IPS-20b (cell line): ENCODE measurements around the gene SMAD5.

ENCODE experiments used
- H3K27ac ChIP-seq: one replicate; pipeline ENCODE4 v1.5.1; 2013; ENCODE audit warnings: low read length
- H3K27me3 ChIP-seq: 2 replicates; pipeline ENCODE4 v1.6.1; 2013; ENCODE audit warnings: mild to moderate bottlenecking, low read length, inconsistent platforms; ENCODE audit not compliant: insufficient read depth
- H3K36me3 ChIP-seq: 2 replicates; pipeline ENCODE4 v1.6.1; 2013; ENCODE audit warnings: low read depth, mild to moderate bottlenecking, inconsistent platforms, low read length, moderate library complexity; ENCODE audit not compliant: insufficient read depth
- H3K4me1 ChIP-seq: 2 replicates; pipeline ENCODE4 v1.6.1; 2013; ENCODE audit warnings: mild to moderate bottlenecking, control low read depth, inconsistent platforms, low read length, moderate library complexity; ENCODE audit not compliant: insufficient read depth
- H3K4me3 ChIP-seq: 2 replicates; pipeline ENCODE4 v1.5.1; 2013; ENCODE audit warnings: mild to moderate bottlenecking, low read length, inconsistent platforms
- H3K9ac ChIP-seq: 2 replicates; pipeline ENCODE4 v1.6.1; 2013; ENCODE audit warnings: low read depth, mild to moderate bottlenecking, inconsistent platforms, low read length, moderate library complexity
- H3K9me3 ChIP-seq: 2 replicates; pipeline ENCODE4 v1.6.1; 2013; ENCODE audit warnings: mild to moderate bottlenecking, low read depth, low read length, inconsistent platforms; ENCODE audit not compliant: insufficient read depth

Gene SMAD5

DNA sequence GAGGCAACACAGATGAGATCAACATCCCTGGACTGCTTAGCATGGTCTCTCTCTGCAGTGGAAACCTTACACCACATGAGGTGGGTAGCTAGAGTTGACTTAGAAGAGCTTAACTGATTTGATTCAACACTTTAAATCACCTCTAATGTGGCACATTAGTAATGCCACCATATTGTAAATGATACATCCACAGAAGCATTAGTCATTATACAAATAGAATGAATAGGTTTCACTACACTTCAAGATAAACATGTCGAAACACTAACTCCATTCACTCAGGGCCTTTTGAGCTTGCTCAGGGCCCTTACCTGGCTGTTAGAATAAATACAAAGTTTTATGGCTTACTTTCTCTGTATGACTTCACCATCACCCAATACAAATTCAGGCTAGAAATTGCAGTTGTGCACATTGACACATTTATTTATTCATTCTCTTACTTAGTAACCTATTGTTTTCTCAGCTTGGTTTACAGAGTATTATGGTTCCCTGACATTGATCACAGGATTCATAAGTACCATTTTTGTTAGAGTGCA, 9.3 kb upstream of the SMAD5 start:
- no peak overlapping the region for H3K27ac ChIP-seq
- no peak overlapping the region for H3K4me3 ChIP-seq

GRCh38 chr5:136127560-136127959, 5.1 kb upstream of the SMAD5 start:
- Histone ChIP-seq H3K9ac (no peak overlapping the region), H3K27ac (no peak overlapping the region), H3K4me3 (no peak overlapping the region), H3K4me1 (peaks cover 3% of the 10 kb centered on the region; the same call in 1 of the 2 replicates), H3K36me3 (no peaks in the 10 kb centered on the region), H3K27me3 (peaks cover 20% of the 10 kb centered on the region; the same call in 1 of the 2 replicates), H3K9me3 (no peaks in the 10 kb centered on the region)

More for the DNA sequence above, 9.3 kb upstream of the SMAD5 start:
- H3K36me3 ChIP-seq = no peaks in the 10 kb centered on the region
- peaks cover 14% of the 10 kb centered on the region; the same call in 1 of the 2 replicates for H3K27me3 ChIP-seq
- H3K9me3 ChIP-seq = no peaks in the 10 kb centered on the region
- H3K4me1 ChIP-seq = no peaks in the 10 kb centered on the region
- no peak overlapping the region for H3K9ac ChIP-seq

DNA sequence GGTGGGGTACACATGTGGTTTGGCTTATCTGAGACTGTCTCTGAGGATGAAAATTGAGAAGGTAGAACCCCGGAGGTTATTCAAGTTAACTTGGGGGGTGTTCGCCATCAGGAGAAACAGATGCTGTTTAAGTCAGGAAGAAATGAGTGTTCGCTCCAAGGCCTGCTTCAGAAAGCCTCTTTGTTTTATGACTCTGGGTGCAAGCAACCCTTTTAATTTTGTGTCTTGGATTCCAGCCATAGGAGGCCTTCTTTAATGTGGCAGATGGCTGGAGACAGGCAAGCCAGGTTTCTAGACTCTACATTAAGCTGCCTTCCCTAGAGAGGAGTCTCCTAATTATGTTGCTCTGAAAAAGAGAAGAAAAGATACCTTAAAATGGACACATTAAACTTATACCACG, 4.2 kb upstream of the SMAD5 start:
- peaks cover 20% of the 10 kb centered on the region; the same call in 1 of the 2 replicates for H3K27me3 ChIP-seq
- H3K4me3 ChIP-seq = no peak overlapping the region
- no peak overlapping the region for H3K9ac ChIP-seq

DNA sequence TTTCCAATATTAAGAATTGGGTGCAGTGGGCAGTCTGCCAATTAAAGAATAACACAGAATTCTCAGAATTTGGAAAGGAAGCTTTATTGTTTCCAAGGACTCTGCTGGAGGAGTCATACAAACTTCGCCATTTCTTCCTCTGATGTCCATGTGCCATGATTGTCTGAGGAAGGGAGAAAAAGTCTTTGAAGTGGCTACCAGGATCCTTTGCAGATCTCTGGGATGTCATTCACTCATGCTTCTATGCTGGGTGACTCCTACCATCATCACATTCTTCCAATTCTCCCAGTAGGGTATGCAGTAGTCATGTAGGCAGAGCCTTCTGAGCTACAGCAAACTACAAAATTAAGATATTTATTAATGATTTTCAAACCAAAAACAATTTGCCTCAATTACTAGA, 3.2 kb upstream of the SMAD5 start:
- Histone ChIP-seq H3K27me3 (peaks cover 20% of the 10 kb centered on the region; the same call in 1 of the 2 replicates), H3K27ac (no peak overlapping the region), H3K9me3 (no peaks in the 10 kb centered on the region), H3K36me3 (no peaks in the 10 kb centered on the region), H3K4me3 (no peak overlapping the region), H3K4me1 (peaks cover 7% of the 10 kb centered on the region; the same call in 1 of the 2 replicates), H3K9ac (no peak overlapping the region)

More for the DNA sequence above, 4.2 kb upstream of the SMAD5 start:
- H3K9me3 ChIP-seq = no peaks in the 10 kb centered on the region
- H3K27ac ChIP-seq = no peak overlapping the region
- H3K4me1 ChIP-seq = peaks cover 3% of the 10 kb centered on the region; the same call in 1 of the 2 replicates
- no peaks in the 10 kb centered on the region for H3K36me3 ChIP-seq

GRCh38 chr5:136130581-136130980, 2.1 kb upstream of the SMAD5 start:
- H3K9me3 ChIP-seq = no peaks in the 10 kb centered on the region
- peaks cover 20% of the 10 kb centered on the region; the same call in 1 of the 2 replicates for H3K27me3 ChIP-seq
- H3K4me1 ChIP-seq = peaks cover 10% of the 10 kb centered on the region; the same call in 1 of the 2 replicates
- H3K9ac ChIP-seq = no peak overlapping the region
- H3K36me3 ChIP-seq = no peaks in the 10 kb centered on the region
- no peak overlapping the region for H3K27ac ChIP-seq
- H3K4me3 ChIP-seq = no peak overlapping the region

- H3K27ac ChIP-seq = no peak overlapping the region
- H3K9ac ChIP-seq = peak overlapping the region; percentile 46; the same call in 1 of the 2 replicates
- no peaks in the 10 kb centered on the region for H3K36me3 ChIP-seq
- H3K4me1 ChIP-seq = peaks cover 10% of the 10 kb centered on the region; the same call in 1 of the 2 replicates
- peak overlapping the region; percentile 78 for H3K4me3 ChIP-seq
- H3K27me3 ChIP-seq = peaks cover 16% of the 10 kb centered on the region; the same call in 1 of the 2 replicates
- H3K9me3 ChIP-seq = no peaks in the 10 kb centered on the region
Measured at GRCh38 chr5:136132087-136132486, 558 bp upstream of the SMAD5 start.

GRCh38 chr5:136133222-136133921, 727 bp downstream of the SMAD5 start:
- peak overlapping the region; percentile 78 for H3K4me3 ChIP-seq
- no peaks in the 10 kb centered on the region for H3K9me3 ChIP-seq
- H3K36me3 ChIP-seq = no peaks in the 10 kb centered on the region
- no peak overlapping the region for H3K27ac ChIP-seq
- H3K4me1 ChIP-seq = peaks cover 14% of the 10 kb centered on the region
- H3K9ac ChIP-seq = peak overlapping the region; percentile 88
- H3K27me3 ChIP-seq = 0 out of 2 replicates have a peak, but pooled peaks cover 6% of the 10 kb centered on the region

DNA sequence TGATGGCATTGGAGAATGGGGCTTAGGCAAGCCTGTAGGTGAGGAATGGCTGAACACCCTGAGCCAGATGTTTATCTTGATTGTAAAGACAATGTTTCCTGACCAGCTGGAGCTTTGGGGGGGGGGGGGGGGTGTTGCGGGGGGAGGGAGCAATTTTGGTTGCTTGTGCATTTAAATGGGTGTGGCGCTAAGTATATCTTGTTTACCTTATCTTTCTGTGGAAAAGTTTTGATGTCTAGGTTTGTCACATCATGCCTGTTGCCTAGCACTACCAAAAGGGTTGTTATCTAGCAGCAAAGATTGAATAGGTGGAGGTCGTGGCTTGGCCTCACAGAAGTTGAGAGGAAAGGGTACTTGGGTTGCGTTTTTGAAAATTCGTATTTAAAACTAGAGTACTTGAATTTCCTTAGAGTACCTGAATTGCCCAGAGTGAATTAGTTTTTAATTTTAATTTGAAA, 1.3 kb downstream of the SMAD5 start:
- no peaks in the 10 kb centered on the region for H3K9me3 ChIP-seq
- H3K36me3 ChIP-seq = no peaks in the 10 kb centered on the region
- H3K4me1 ChIP-seq = peaks cover 14% of the 10 kb centered on the region
- H3K27ac ChIP-seq = no peak overlapping the region
- peak overlapping the region; percentile 88 for H3K9ac ChIP-seq
- H3K4me3 ChIP-seq = peak overlapping the region; percentile 78
- 0 out of 2 replicates have a peak, but pooled peaks cover 6% of the 10 kb centered on the region for H3K27me3 ChIP-seq

DNA sequence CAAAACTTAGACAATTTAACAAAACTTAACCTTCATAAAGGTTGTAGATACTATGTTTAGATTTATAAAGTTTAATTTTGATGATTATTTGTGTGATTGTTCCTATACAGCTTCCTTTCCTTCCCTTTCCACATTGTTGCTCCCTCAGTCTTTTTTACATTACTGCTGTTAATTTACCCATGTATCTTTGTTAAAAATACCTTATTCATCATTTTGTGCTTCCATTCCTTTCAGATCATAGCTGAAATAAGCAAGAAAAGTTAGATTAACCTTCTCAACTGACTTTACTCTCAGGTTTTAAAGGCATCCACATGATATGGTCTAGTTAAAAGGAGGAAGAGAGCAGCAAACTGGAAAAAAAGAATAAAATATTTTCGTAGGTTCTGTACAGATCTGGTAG, 2.0 kb downstream of the SMAD5 start:
- H3K4me3 ChIP-seq = peak overlapping the region; percentile 78
- H3K27me3 ChIP-seq = no peaks in the 10 kb centered on the region
- no peaks in the 10 kb centered on the region for H3K9me3 ChIP-seq
- no peak overlapping the region for H3K27ac ChIP-seq
- no peaks in the 10 kb centered on the region for H3K36me3 ChIP-seq
- H3K9ac ChIP-seq = no peak overlapping the region
- peaks cover 14% of the 10 kb centered on the region for H3K4me1 ChIP-seq

DNA sequence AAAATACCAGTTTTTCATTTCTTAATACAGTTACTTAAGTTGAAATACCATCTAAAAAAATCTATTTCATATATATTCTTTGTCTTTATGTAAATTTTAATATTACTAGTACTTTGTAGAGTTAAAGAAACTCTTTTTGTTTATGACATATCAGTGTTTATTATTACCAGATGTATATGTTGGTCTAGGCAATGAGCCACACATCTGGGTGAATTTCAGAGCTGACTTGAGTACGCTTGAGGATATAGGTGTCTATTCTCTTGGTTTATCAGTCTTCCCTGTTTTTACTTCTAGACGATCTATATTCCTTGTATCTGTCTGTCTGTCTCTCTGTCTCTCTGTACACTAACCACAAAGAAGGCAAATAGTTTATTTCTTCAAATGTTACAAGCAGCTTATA, 2.9 kb downstream of the SMAD5 start:
- Histone ChIP-seq H3K9me3 (no peaks in the 10 kb centered on the region), H3K4me1 (peaks cover 14% of the 10 kb centered on the region), H3K36me3 (no peaks in the 10 kb centered on the region), H3K27me3 (no peaks in the 10 kb centered on the region), H3K27ac (no peak overlapping the region), H3K4me3 (no peak overlapping the region), H3K9ac (no peak overlapping the region)

DNA sequence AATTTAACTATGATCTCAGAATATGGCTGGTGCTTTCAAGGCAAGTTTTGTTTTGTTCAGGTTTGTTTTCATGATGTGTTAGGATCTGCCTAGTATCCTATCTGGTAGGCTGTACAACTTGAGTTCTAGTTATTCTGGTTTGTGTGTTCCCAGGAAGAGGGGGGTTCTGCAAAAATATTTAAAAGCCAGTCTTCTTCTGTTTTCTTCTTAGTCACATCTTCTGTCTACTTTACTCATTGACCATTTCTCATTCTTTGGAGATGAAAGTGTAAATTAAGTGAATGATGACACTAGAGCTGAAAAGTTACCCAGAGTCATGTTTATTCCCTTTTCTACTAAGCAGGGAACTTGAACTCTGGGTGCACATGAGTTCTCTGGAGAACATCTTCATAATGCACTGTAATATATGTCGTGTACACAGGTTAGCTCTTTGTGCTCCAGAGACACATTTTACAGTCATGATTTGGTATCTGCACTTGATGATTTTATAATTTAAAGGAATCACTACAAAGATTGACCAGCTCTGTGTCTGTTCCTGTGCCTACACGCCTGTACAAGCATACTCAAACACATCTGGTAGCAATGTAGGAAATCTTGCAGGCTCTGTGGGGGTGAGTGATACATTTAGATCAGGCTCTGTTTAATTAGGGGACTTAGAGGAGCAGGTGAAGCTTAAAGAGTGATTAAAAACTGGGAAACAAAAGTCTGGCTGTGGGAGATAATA, 5.0 kb downstream of the SMAD5 start:
- Histone ChIP-seq H3K27me3 (no peaks in the 10 kb centered on the region), H3K4me3 (no peak overlapping the region), H3K9ac (no peak overlapping the region; the same call in 1 of the 2 replicates)

More for the DNA sequence above, 5.0 kb downstream of the SMAD5 start:
- H3K4me1 ChIP-seq = peaks cover 11% of the 10 kb centered on the region
- no peaks in the 10 kb centered on the region for H3K36me3 ChIP-seq
- H3K27ac ChIP-seq = no peak overlapping the region
- H3K9me3 ChIP-seq = no peaks in the 10 kb centered on the region
